NCI-H1105 (cell line): ENCODE measurements around the gene CDK4.

Experiments
- DNase-seq: peaks from one replicate; lab custom pipeline; 2025; lab: John Stamatoyannopoulos, UW

The CDK4 gene

DNA sequence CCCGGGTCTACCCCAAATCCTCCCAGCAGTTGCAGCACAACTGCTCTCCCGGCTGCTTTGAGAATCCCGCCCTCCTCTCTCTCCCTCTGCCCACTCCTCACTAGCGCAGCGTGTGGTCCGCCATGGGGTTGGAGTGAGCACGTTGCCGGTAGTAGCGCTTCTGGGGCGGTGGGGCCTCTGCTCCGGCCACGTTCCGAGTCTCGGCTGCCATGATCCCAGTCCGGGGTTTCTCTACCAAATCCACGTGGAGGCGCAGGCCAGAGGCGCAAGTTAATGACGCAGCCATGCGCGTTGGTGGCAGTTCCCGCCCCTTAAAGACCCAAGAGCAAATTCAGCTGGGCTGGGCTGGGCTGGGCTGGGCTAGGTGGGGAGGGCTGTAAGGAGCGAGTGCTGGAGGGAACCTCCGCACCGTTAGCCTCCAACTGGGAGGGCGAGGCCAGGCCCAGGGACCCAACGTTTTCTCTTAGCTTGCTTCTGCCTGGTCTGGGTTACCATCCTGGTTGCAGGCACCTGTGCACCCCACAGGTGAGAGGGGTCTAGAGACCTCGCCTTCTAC is 19.8 kb upstream of the CDK4 start, which contains the start of gene METTL1:
Gene METTL1 (minus strand): TSS at position 233 of the 556 bp plus-strand sequence. CDS start 22 bp downstream, at position 211.
- DNase-seq: peak; percentile 75

DNA sequence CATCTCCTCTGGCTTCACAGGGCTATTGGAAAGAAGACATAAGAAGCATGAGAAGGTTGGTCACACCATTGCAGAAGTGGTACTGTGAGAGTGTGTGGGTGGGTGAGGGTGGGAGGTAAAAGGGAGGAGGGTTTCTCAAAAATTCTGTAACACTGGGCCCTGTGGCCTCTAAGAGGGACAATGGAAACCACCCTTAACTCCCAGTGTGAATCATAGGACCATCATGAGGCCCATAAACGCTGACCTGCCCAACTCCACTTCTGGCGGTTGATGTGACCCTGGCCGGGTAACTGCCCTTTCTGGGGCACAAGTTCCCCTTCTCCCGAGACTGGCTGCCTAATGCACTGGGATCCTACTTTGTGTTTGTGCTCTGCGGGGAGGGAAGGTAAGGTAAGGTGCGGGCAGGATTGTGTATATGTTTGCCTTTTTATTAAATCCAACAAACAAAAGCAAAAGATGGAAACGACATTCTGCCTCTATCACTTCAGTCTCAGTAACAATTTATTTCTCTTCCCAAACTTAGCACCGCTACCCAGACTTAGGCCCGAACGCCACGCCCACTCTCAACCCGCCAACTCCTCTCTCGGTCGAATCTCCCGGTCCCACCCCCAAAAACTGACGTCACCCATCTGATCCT is 19.2 kb upstream of the CDK4 start:
- DNase-seq: peak; percentile 67

DNA sequence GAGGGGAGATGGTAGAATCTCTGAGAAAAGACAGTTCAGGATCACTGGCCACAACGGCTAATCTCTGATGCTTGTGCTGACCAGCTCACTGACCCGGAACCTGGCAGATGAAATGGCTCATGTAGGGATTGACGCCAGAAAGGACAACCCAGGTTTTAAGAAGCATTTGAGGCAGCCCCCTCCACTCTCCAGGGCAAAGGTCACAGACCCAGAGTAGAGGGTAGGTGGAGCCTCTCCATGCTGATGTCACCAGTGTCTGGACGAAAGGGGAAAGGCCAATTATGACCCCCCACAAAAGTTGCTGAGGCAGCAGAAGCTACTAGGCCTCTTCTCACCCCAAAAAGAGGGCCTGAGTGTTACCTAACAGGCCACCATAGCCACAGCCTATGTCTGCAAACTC is 18.6 kb upstream of the CDK4 start:
- DNase-seq: no peak

DNA sequence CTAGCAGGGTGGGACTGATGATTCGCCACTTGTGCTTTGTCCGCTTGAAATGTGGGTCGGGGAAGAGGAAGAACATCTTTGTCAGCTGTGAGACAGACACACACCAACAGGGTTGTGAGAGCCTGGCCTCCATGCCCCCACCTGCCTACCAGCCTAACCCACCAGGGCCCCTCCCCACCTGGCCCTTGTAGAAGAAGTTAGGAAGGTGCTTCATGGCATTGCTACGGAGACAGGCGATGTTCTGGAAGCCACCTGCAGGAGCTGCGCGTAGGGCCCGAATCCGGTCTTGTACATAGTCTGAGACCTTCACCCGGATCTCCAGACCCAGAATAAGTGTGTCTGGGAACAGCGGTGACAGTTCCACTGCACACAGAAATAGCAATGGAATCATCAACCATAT is 17.5 kb upstream of the CDK4 start:
- no peak for DNase-seq

DNA sequence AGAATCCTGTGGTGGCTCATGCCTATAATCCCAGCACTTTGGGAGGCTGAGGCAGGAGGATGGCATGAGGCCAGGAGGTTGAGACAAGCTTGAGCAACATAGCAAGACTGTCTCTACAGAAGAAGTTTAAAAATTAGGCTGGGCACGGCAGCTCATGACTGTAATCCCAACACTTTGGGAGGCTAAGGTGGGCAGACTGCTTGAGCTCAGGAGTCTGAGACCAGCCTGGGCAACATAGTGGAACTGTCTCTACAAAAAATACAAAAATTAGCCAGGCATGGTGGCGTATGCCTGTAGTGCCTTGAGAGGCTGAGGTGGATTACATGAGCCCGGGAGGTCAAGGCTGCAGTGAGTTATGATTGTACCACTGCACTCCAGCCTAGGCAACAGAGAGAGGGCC is 15.8 kb upstream of the CDK4 start:
- no peak for DNase-seq

DNA sequence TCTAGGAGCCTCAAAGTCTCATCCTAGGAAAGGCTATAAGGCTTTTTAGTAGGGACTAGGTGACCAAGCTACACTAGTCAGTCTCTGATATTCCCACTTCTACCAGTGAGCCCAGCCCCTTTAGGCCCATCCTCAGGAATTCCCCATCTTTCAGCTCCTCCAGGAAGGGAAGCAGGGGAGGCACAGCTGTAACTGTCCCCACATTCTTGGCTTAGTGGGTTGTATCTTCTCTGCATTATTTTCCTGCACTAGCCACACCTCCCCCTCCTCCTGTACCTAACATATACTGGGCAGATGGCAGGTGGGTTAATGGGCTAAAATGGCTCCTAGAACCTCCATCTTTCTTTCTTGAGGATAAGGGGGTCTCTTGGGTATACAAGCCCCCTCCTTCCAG is 15.2 kb upstream of the CDK4 start:
- no peak for DNase-seq

DNA sequence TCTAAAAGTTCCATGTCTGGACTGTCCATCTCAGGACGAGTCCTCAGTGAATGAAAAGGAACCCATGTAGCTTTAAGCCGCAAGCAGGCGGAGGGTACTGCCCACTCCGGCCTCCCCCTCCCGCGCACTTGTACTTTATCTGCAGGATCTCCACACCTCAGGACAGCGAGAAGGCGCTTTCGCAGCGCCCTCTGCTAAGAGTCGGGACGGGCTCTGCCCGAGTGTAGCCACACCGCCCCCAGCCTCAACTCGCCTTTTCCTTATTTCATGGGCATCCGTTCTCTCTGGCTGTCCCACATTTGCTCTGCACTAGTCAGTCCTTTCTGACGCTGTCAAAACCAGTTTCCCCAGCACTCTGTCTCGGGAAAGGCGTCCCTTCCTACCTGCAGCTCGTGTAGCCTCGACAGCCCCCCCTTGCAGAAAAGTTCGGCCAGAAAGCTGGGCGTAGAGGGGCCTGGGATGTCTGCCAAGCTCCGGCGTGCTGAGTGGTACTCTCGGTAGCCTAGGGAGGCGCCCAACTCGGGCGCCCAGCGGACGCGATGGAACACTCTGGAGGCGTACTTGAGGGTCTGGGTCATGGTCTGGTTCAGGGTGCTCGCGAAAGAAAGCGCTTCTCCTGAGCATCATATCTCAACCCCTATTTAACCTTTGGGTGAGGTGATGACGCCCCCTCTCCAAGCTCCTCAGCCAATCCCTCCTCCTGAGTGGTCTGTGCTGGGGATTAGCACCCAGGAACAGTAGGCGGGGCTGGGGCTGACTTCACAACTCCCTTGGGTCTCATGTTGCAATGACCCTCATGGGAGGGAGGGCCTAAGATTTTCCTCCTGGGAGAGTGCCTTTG is 14.6 kb upstream of the CDK4 start, which contains the start of gene CYP27B1:
Gene CYP27B1 (minus strand): TSS at position 615 of the 841 bp plus-strand sequence. CDS start 37 bp downstream, at position 578.
- no peak for DNase-seq

DNA sequence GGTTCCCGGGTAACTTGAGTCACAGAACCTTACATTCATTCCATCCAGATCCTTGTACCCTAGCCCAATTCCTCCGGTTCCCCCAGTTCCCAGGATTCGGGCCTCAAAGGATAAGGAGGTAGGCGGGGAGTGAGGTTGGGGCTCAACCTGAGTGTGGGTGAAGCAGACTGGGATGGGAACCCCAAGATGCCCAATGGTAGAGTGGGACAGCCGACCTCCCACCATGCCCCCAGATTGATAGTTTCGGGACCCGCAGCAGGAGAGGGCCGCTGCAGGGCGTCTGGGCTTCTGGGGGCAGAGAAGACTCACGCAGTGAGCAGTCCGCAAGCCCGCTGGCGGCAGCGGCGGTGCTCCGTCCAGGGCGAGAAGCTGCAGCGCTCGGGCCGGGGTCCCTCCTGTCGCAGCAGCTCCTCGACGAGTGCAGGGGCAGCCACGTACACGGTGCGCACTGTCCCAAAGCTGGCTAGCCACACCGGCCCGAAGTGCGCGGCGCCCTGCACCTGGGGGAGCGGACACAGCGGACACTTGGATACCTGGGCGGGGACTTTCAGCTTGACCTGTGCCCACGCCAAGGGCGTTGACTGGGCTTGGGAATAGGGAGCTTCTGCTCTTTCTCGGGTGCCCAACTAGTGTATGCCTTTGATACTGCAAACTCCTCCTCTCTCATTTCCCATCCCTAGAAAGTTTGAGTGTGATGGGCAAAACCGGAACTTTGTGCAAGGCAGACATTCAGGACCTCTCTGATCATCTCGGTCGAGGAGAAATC is 13.8 kb upstream of the CDK4 start:
- no peak for DNase-seq

DNA sequence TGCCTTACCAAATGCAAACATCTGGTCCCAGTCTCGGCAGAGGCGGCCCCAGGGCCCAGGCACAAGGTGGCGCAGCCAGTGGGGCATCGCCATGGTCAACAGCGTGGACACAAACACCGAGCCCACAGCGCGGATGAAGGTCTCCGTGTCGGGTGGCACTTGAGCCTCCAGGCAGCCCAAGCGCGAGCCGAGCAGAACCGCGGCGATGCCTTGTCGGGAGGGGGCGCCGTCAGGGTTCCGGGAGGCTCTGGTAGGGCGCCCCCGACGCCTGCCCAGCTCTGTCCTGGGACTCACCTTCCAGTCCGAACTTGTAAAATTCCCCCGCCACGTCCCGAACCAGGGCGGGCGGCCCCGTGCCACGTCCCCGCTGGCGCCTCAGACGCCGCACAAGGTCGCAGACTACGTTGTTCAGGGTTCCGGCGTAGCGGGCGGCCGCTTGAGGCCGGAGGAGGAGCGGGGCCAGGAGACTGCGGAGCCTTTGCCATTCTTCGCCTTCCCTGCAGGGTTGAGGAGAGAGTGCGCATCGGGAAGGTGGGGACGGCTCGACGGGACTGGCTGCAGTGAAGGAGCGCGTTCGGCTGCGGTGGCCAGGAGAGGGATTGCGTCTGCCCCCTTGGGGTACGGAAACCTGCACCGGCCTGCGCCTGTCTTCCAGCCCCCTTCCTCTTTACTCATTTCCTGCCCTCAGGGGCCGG is 13.0 kb upstream of the CDK4 start:
- no peak for DNase-seq

DNA sequence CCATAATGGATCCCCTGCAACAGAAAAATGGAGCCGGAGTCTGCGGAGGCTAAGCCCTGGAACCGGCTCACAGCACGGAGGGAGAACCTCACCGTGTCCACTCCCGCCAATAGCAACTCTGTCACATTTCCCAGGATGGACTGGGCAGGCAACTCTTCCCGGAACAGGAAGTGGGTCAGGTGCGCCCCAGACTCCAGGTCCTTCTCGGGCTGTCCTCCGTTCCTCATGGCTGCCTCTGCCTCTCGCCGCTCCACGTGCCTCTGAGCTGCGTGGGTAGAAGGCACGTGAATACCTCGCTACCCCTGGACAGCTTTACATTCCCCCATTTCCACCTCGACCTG is 12.5 kb upstream of the CDK4 start:
- no peak for DNase-seq

DNA sequence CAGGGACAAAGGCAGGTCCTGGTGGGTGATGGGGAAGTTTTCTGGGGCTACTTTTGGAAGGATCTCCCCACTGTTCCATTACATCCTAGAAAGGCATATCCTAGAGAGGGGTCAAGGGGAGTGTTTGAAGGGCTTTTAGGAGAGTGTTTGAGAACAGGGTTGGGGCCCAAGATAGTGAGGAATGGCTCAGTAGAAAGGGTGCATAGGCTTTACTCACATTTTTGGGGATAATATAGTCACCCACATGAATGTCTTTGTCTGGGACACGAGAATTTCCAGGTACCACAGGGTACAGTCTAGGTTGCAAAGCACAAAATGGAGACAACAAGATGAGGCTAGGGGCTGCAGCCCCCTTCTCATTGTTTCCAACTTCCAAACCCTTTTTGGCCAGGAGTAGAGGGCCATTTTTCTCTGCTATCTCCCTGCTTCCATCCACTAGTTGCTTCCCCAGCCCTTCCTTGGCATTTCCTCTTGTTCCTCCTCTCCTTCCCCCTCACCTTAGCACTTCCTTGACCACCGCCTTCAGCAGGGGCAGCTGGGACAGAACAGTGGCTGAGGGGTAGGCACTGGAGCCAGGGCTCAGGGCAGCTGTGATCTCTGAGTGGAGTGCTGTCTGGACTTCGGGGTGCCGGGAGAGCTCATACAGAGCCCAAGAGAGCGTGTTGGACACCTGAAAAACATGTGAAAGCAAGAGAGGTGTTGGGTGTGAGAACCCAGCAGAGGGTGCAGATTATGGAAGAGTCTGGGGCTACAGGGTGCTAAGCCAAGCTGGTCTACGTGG is 12.0 kb upstream of the CDK4 start:
- DNase-seq: no peak

DNA sequence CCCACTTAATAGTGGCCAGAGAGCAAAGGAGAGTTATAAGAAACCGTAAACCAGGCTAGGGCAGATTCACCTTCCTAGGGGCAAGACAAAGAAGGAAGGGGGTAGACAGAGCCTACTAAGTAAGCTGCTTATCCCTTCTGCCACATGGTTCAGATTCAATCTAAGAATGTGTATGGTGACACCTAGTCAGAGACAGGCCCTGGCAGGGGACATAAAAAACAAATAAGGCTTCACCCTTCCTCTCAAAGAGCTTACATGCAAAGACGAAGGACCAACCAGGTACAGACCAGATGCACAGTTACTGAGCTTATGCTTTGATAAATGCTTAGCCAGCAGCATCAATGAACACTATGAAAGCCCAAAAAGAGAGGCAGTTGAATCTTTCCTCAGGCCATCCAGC is 10.4 kb upstream of the CDK4 start:
- no peak for DNase-seq

DNA sequence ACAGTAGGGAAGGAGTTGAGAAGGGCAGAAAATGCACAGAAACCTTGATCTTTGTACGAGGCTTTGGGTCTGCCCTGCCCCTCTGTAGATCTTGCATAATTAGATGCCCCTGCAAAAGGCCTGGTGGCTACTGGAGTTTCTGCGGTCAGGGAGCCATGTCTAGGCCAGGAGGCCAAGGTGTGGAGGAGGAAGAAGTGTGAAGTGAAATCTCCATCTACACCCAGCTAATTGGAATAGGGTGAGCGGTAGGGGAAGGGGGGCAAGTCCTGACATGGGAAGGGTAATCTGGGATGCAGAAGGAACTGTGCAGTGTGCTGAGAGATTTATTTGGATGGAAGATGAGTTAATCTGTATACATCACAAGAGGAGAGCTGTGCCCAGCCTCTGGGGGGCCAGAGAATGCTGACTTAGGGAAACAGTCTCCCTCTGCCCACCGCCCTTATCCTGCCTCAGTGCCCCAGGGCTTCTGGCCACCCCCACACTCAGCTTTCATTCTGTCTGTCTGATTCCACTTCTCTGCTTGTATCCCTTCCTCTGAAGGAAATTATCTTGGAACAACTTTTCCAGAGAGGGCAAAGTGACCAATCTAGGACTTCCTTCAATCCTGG is 9.4 kb upstream of the CDK4 start:
- DNase-seq: no peak

DNA sequence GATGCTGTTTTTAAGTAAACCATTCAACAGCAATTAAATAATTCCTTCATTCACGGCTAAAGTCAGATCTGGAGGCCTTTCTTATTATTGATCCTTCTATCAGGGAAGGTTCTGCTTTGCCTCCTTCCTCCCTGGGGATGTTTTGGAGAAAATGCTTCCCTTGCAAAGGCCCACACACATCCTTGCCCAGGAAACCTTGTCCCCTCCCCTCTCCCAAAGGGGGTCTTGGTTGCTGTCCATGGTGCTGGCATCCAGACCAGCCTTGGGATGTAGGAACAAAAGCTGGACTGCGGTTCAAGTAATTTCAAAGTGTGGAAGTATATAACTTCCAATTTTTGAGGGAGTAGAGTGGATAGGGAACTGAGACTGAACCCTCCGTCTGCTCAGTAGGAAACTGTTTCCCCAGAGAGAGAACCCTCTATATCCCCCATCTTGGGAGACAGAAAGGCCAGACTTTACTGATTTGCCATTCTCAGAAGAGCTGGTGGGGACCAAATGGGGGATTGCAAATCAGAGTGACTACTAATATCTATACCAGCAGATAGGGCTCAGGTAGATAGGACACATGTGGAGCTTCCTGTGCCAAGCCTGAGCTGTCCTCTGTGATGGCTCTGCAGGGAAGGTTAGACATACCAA is 8.4 kb upstream of the CDK4 start:
- DNase-seq: no peak

DNA sequence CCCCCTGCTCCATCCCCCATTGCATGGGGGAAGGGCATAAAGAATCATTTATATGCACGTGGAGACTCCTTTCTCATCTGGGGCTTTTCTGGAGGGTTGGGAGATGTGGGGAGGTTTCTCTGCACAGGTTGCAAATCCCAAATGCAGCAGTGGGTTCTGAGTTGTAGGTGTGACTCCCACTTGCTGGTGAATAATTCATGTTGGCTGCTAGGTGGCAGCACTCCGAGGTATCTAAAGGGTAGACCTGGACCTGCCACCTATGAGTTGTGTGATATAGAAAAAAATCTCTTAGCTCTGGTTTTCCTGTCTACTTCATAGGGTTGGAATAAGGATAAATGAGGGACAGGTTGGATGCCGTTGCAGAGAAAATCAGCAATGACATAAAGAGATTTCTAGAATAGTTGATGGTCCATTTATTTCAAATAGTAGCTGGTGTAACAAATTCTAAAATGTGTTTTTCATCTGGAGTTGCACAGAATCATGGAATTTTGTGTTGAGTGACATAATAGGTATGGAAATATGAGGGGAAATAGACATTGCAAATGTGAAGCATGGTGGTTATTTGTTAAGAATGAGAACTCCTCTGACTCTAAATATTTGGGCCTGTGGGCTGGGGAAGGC is 7.4 kb upstream of the CDK4 start:
- no peak for DNase-seq

DNA sequence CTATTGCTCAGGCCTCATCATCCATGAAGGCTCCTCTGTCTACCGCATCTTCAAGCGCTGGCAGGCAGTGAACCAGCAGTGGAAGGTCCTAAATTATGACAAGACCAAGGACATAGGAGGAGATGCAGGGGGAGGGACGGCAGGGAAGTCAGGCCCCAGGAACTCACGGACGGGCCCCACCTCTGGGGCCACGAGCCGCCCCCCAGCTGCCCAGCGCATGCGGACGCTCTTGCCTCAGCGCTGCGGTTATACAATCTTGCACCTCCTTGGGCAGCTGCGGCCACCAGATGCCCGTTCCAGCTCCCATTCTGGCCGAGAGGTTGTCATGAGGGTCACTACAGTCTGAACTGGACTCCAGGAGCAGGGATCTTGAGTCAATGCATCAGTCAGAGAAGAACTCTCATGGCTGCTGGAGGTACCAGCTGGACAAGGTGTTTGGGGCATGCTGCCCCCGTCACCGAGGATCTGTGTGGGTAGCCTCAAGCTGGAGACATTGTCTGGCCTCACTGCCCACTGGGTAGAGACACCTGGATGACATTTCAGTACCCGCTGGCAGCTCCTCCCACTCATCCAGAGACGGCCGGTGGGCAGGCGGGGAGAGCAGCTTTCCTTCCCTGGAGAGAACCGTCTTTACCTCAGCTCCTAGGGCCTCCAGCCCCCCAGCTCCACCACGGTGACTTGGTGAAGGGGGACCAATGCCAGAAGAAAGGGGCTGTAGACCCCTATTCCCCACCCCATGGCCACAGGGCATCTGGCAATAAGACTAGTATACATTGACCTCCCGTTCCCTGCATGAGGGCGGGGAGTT is 6.6 kb upstream of the CDK4 start:
- DNase-seq: no peak

DNA sequence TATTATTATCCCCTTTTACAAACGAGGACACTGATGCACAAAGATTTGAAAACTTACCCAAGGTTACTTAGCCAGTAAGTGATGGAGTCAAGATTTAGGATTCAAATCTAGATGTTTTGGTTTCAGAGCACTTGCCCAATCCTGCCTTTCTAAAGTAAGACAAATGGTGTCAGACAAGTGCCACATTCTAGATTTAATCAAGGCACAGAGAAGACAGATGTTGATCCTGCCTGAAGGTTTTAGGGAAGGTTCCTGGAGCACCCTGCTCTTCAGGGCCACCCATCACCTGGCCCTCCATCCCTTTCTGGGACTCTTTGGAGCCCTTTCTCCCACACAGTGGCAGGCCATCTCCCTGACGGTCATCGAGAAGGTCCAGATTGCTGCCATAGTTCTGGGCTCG is 5.7 kb upstream of the CDK4 start:
- DNase-seq: no peak

DNA sequence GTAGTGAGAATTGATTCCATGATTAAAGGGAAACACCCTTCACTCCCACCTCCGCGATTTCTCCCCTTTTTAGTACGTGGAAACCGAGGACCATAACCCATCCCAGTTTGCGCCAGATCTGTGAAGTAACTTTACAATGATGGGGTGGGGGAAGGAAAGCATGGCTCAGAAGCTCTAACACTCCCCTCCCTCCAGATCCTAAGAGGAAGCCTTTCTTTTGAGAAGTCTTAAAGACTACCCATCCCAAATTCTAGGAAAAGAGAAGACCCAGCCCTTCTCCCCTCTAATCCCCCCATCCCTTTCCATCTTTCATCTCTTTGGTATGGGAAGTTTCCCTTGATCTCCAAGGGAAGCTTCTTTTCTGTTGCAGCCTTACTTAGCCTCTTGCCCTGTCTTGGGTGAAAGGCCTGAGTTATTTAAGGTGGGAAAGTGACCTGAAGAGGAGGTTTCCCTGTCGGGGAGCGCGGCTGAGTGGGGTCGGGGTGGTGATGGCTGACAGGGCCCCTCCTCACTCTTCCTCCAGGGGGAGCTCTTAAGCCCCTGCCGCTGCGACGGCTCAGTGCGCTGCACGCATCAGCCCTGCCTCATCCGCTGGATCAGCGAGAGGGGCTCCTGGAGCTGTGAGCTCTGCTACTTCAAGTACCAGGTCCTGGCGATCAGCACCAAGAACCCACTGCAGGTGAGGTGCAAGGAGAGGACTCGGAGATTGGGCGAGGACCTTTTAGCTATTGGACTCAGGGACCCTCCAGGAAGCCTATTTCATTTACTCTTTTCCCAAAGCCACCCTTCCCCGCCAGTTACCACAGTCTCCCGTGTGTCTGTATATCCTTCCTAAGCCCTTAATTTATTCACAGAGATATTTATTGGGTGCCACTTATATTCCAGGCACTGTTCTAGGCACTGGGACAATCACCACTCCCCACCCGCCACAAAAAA is 4.6 kb upstream of the CDK4 start:
- no peak for DNase-seq
